Adrenal gland (tissue), 12 donors: ENCODE measurements around the gene ALDH5A1. TPM values are rescaled to one million over a fixed set of nuclear protein-coding genes. Genes with fewer than 3 reads are reported as not detected.

Experiments
- DNase-seq, 7 donors: peaks; one replicate each; pipeline ENCODE4 v3.0.0-alpha.2; 2019 to 2020
- H3K27ac ChIP-seq, 5 donors: fragments of 200-600 bp; sonication (generic) in 4 of 5; 1 replicate in 3 of 5; 2 replicates in 2 of 5; pipeline versions ENCODE4 v1.5.1 to v1.8.0; 2016 to 2020; ENCODE audit warnings: mild to moderate bottlenecking in 1 of 5
- H3K27me3 ChIP-seq: fragments of 200-600 bp; 2 replicates; pipeline ENCODE4 v1.8.0; 2021
- H3K36me3 ChIP-seq, 2 donors: fragments of 200-600 bp; replicated peaks in 1 of 2; 1 replicate in 1 of 2; 2 replicates in 1 of 2; pipeline versions ENCODE4 v1.5.1 to v1.8.0; 2018 to 2022
- H3K4me1 ChIP-seq, 2 donors: fragments of 200-600 bp; replicated peaks in 1 of 2; 1 replicate in 1 of 2; 2 replicates in 1 of 2; pipeline versions ENCODE4 v1.5.1 to v1.8.0; 2018 to 2021
- H3K4me3 ChIP-seq, 4 donors: fragments of 200-600 bp; sonication (generic) in 3 of 4; one replicate each; pipeline ENCODE4 v1.5.1; 2016 to 2018
- H3K9me3 ChIP-seq, 3 donors: fragments of 200-600 bp; sonication (generic) in 1 of 3; replicated peaks in 1 of 3; 1 replicate in 2 of 3; 2 replicates in 1 of 3; pipeline versions ENCODE4 v1.5.1 to v1.8.0; 2016 to 2021
- CTCF ChIP-seq, 6 experiments: fragments of 450-650 bp in 4 of 6; fragments of 200-600 bp in 2 of 6; sonication (generic) in 1 of 6; IDR thresholded peaks; 1 replicate in 5 of 6; 2 replicates in 1 of 6; pipeline versions ENCODE4 v1.5.1 to v1.8.0; 2016 to 2021; ENCODE audit warnings: antibody characterized with exemption in 6 of 6, mild to moderate bottlenecking in 2 of 6, moderate library complexity in 1 of 6
- POLR2A ChIP-seq, 2 donors: fragments of 450-650 bp; IDR thresholded peaks; one replicate each; pipeline ENCODE4 v1.6.1; 2017; ENCODE audit warnings: antibody characterized with exemption in 2 of 2, mild to moderate bottlenecking in 2 of 2, moderate library complexity in 1 of 2
- WGBS, 4 donors: extraction: QIAGEN DNeasy Blood & Tissue Kit in 2 of 4; methylation state at CpG; one replicate each; pipeline versions ENCODE4 v1.1.5 to v1.1.7; 2013 to 2017; 5-methylcytosine and 5-hydroxymethylcytosine counted together
- intact Hi-C, 2 donors: fragments of 100-400 bp; cut with DNase I; formaldehyde crosslinking; loops; one replicate each; pipeline versions ENCODE4 v1.14.1 to v1.15.0; 2022 to 2023
- polyA plus RNA-seq, 3 donors: library from polyadenylated mRNA; stranded (reverse); fragments of 200-250 nt in 2 of 3; fragments of 350-450 nt in 1 of 3; fragmentation: Illumina TruSeq in 1 of 3; extraction: RNeasy Lipid Tissue Mini Kit (QIAGEN cat#74804) in 1 of 3; gene quantifications; one replicate each; pipeline ENCODE4 v1.2.3, GENCODE V29; 2013 to 2014
- total RNA-seq, 9 donors: library from RNA; depleted of rRNA in 4 of 9; stranded (reverse); fragments of >200 nt in 4 of 9; fragments of 120-200 nt in 1 of 9; fragmentation: NEBNext Ultra II Directional in 1 of 9; extraction: Animal tissue kit (Norgen Biotek cat#: 25700) in 1 of 9; gene quantifications; one replicate each; pipeline versions ENCODE4 v1.1.0 to v1.2.4, GENCODE V29; 2013 to 2023
- donor health status: healthy with polysubstance abuse.
- donor health status: Bipolar disorder and iron deficiency.
- donor health status: DM: yes; HTN: yes; CAD: no.
- donor health status: DM: no; HTN: no; CAD: no.
- donor health status: DM: no; HTN: no; CAD: no.
- donor health status: DM: yes; HTN: yes; CAD: no.

The ALDH5A1 gene
- total and polyA plus RNA-seq, 12 donors = 3.2 to 23.1 (median 10.5) TPM

DNA sequence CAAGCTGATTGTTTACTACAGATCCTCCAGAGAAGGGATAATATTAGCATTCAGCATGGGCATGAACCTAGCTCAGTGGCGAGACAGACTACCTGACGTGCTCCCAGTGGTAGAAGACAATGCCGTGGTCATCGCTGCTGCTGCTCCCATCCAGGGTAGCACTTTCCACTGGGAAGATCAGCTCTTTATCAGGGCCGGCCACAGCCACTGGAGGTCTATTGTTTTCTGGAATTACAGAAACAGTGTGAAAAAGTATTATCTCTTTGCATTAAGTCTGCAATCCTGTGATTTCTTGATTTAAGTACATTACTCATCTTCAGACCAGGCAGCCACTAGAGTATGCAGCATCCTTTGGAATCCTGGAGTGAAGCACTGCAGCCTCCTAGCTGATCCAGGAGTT, 75.0 kb downstream of the ALDH5A1 start:
- H3K4me3 ChIP-seq = no peak overlapping the region
- no peak for TF ChIP-seq POLR2A (IDR thresholded peaks at IDR 0.05)
- no peak for TF ChIP-seq CTCF (IDR thresholded peaks at IDR 0.05)
- no peaks in the 10 kb centered on the region for H3K9me3 ChIP-seq
- DNase-seq = no peak
- H3K27me3 ChIP-seq = no peaks in the 10 kb centered on the region
- intact Hi-C loops = loop anchor here in 1 of 2 donors (10.0 kb wide), 1 partner anchor 195 kb away; no protein-coding TSS in a partner anchor
- WGBS, 4 donors = 88 to 95% (median 94%) methylated on average over 5 of the region's 5 CpGs
- no peak overlapping the region for H3K27ac ChIP-seq
- no peaks in the 10 kb centered on the region for H3K36me3 ChIP-seq
- H3K4me1 ChIP-seq = no peaks in the 10 kb centered on the region

DNA sequence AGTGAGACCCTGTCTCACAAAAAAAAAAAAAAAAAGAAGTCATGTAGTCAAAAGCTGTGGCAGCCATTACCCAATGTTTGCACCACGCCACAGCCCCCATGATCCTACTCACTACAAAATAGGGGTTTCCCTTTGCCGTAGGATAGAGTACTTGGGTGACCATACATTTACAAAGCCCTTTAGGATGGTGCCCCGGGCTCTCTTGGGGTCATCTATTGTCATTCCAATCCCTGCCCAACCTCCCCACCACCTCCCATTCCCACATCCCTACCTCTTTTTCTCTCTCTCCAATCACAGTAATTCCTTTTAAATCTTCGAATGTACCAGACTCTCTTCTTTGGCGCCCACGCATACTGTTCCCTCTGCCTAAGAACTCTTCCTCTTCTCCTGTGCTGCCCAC, 76.6 kb downstream of the ALDH5A1 start:
- TF ChIP-seq POLR2A (IDR thresholded peaks at IDR 0.05) = no peak
- no peak for TF ChIP-seq CTCF (IDR thresholded peaks at IDR 0.05)
- DNase-seq = no peak
- no peak overlapping the region for H3K4me3 ChIP-seq
- 72 to 79% (median 78%) methylated on average over 6 of the region's 6 CpGs for whole genome bisulfite sequencing, 4 donors
- no peaks in the 10 kb centered on the region for H3K36me3 ChIP-seq
- no peaks in the 10 kb centered on the region for H3K9me3 ChIP-seq
- H3K27ac ChIP-seq = no peak overlapping the region
- H3K27me3 ChIP-seq = no peaks in the 10 kb centered on the region
- intact Hi-C loops = loop anchor here in 1 of 2 donors (10.0 kb wide), 1 partner anchor 193 kb away; no protein-coding TSS in a partner anchor
- H3K4me1 ChIP-seq = no peaks in the 10 kb centered on the region

DNA sequence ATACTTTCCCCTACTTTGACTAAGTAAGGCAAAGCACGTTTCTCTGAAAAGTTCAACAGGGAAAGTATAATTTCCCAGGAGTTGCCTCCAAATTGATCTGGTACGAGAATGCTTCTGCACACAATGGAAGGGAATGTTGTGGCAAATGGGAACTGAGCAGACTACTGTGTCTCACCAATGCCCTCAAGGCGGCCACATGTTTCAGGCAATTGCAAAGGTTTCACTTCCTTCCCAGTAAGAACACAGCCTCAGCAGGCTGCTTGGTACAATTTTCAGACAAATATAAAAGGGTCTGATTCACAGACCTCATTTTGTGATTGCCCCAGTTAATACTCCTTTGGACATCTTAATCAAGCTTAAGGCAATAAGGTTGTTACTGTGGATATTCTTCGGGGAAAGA, 80.0 kb downstream of the ALDH5A1 start:
- Histone ChIP-seq H3K36me3 (no peaks in the 10 kb centered on the region), H3K4me3 (no peak overlapping the region), H3K27me3 (no peaks in the 10 kb centered on the region), H3K27ac (no peak overlapping the region), H3K4me1 (no peaks in the 10 kb centered on the region), H3K9me3 (no peaks in the 10 kb centered on the region)
- intact Hi-C loops = loop anchor here in 1 of 2 donors (10.0 kb wide), 1 partner anchor 190 kb away; no protein-coding TSS in a partner anchor
- WGBS, 4 donors = 50 to 67% (median 67%) methylated on average over 4 of the region's 4 CpGs
- TF ChIP-seq POLR2A (IDR thresholded peaks at IDR 0.05) (no peak), CTCF (IDR thresholded peaks at IDR 0.05) (no peak)
- no peak for DNase-seq

DNA sequence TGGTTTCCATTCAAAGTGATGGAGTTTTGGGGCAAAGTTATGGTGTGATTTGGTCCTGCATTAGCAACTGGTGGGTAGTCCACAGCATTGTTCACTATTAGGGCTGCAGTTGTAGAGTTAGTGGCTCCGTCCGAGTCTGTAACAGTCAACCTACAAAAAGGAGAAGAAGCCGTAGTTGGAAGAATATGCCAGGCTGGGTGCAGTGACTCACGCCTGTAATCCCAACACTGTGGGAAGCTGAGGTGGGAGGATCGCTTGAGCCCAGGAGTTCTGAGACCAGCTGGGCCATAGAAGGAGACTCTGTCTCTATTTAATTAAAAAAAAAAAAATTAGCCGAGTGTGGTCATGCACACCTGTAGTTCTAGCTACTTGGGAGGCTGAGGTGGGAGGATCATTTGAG, 81.7 kb downstream of the ALDH5A1 start:
- Histone ChIP-seq H3K27ac (no peak overlapping the region), H3K36me3 (no peaks in the 10 kb centered on the region), H3K9me3 (no peaks in the 10 kb centered on the region), H3K4me1 (no peaks in the 10 kb centered on the region), H3K4me3 (no peak overlapping the region), H3K27me3 (no peaks in the 10 kb centered on the region)
- intact Hi-C loops = loop anchor here in 1 of 2 donors (10.0 kb wide), 1 partner anchor 188 kb away; no protein-coding TSS in a partner anchor
- no peak for TF ChIP-seq CTCF (IDR thresholded peaks at IDR 0.05)
- TF ChIP-seq POLR2A (IDR thresholded peaks at IDR 0.05) = no peak
- WGBS, 4 donors = 71 to 92% (median 85%) methylated on average over 6 of the region's 6 CpGs
- no peak for DNase-seq
